Left ventricle myocardium inferior (tissue), 1 donor: ENCODE measurements around the gene GTF2F1. TPM values are rescaled to one million over a fixed set of nuclear protein-coding genes. Genes with fewer than 3 reads are reported as not detected.

ENCODE experiments used
- DNase-seq: peaks from one replicate; pipeline ENCODE4 v3.0.0-alpha.2; 2020
- H3K27ac ChIP-seq: fragments of 200-600 bp; replicated peaks from 2 replicates; pipeline ENCODE4 v1.8.0; 2021
- H3K27me3 ChIP-seq: fragments of 200-600 bp; 2 replicates; pipeline ENCODE4 v1.8.0; 2021; ENCODE audit warnings: low read depth
- H3K36me3 ChIP-seq: fragments of 200-600 bp; 2 replicates; pipeline ENCODE4 v1.8.0; 2021
- H3K4me1 ChIP-seq: fragments of 200-600 bp; 2 replicates; pipeline ENCODE4 v1.8.0; 2021
- H3K4me3 ChIP-seq: fragments of 200-600 bp; 2 replicates; pipeline ENCODE4 v1.8.0; 2021; ENCODE audit warnings: mild to moderate bottlenecking, moderate library complexity
- H3K9me3 ChIP-seq: fragments of 200-600 bp; replicated peaks from 2 replicates; pipeline ENCODE4 v1.8.0; 2021
- CTCF ChIP-seq: fragments of 200-600 bp; IDR thresholded peaks from 2 replicates; pipeline ENCODE4 v1.8.0; 2021; ENCODE audit warnings: antibody characterized with exemption, mild to moderate bottlenecking, borderline replicate concordance
- intact Hi-C: fragments of 100-400 bp; cut with micrococcal nuclease; formaldehyde crosslinking; loops from one replicate; pipeline ENCODE4 v1.11.0; 2022
- total RNA-seq: library from RNA; stranded (reverse); fragmentation: NEBNext Ultra II Directional; extraction: Animal tissue kit (Norgen Biotek cat#: 25700); gene quantifications from one replicate; pipeline ENCODE4 v1.2.1, GENCODE V29; 2021
- donor health status: DM: no; HTN: yes; CAD: no; lungs with severe emphysema.

The GTF2F1 gene
- total RNA-seq, 1 donor from 2014 or later = 33.8 TPM

GRCh38 chr19:6414793-6415590 lies 22.0 kb upstream of the GTF2F1 start:
- intact Hi-C loops = no loop called here
- no peak for TF ChIP-seq CTCF
- Histone ChIP-seq H3K4me3 (no peak overlapping the region), H3K36me3 (peaks cover 60% of the 10 kb centered on the region), H3K9me3 (no peaks in the 10 kb centered on the region), H3K4me1 (peaks cover 19% of the 10 kb centered on the region), H3K27me3 (no peaks in the 10 kb centered on the region), H3K27ac (no peak overlapping the region)
- no peak for DNase-seq

- no peak for TF ChIP-seq CTCF
- Histone ChIP-seq H3K4me3 (no peak overlapping the region), H3K27me3 (no peaks in the 10 kb centered on the region), H3K9me3 (no peaks in the 10 kb centered on the region), H3K36me3 (peaks cover 50% of the 10 kb centered on the region), H3K4me1 (peaks cover 19% of the 10 kb centered on the region), H3K27ac (peak overlapping the region; percentile 30)
- intact Hi-C loops = no loop called here
- no peak for DNase-seq
Observed at GRCh38 chr19:6413721-6414643, 21.0 kb upstream of the GTF2F1 start.

- no peak for TF ChIP-seq CTCF
- no peak for DNase-seq
- Histone ChIP-seq H3K4me1 (peaks cover 19% of the 10 kb centered on the region), H3K36me3 (peaks cover 43% of the 10 kb centered on the region), H3K9me3 (no peaks in the 10 kb centered on the region), H3K27me3 (no peaks in the 10 kb centered on the region), H3K27ac (peak overlapping the region; percentile 30), H3K4me3 (no peak overlapping the region)
- intact Hi-C loops = no loop called here
Observed at GRCh38 chr19:6413291-6413690, 20.3 kb upstream of the GTF2F1 start.

GRCh38 chr19:6412447-6413091 lies 19.6 kb upstream of the GTF2F1 start:
- TF ChIP-seq CTCF = peak; percentile 60
- DNase-seq = no peak
- Histone ChIP-seq H3K27ac (peak overlapping the region; percentile 30), H3K4me3 (no peak overlapping the region), H3K27me3 (no peaks in the 10 kb centered on the region), H3K36me3 (peaks cover 36% of the 10 kb centered on the region), H3K9me3 (no peaks in the 10 kb centered on the region), H3K4me1 (peaks cover 19% of the 10 kb centered on the region)
- intact Hi-C loops = no loop called here

- Histone ChIP-seq H3K9me3 (no peaks in the 10 kb centered on the region), H3K4me1 (peaks cover 19% of the 10 kb centered on the region), H3K27me3 (no peaks in the 10 kb centered on the region), H3K27ac (peak overlapping the region; percentile 30), H3K36me3 (peaks cover 31% of the 10 kb centered on the region), H3K4me3 (no peak overlapping the region)
- no peak for DNase-seq
- intact Hi-C loops = no loop called here
- no peak for TF ChIP-seq CTCF
Observed at GRCh38 chr19:6412061-6412446, 19.1 kb upstream of the GTF2F1 start.
